Inferior parietal cortex (tissue), 1 donor: ENCODE data around the gene IER5.
A peak's percentile ranks its signal among the peaks of the same experiment; 100 is the strongest.

ENCODE experiments used
- DNase-seq: peaks from one replicate; pipeline ENCODE4 v3.0.0-alpha.2; 2016; ENCODE audit errors: extremely low spot score

The IER5 gene

DNA sequence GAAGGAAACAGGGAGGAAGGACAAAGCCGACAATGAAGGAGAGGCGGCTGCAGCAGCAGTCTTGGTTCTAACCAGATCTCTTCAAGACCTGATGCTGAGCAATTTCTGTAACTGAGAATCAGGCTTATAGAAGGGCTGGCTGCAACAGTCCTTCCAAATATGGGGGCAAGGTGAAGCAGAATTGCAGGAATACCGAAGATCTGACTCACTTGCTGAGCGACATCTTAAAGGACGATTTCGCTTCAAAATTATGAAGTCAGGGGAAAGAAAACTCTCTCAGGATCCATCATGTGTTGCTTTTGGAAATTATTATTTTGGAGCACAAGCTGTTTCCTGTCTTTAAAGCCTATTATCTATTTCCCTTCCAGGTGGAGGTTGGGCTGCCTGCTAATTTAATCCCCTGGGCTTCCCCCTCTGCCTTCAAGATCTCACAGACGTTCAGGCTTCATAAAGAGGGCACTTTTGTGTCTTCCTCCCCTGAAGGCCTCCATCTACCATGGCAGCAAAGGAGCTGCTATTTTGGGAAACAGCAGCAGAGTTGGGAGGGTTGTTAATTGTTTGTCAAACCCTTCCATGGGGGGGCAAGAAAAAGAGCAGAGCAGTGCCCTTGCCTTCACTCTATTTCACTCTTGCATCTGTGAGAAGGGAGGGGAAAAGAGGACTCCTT is 10.8 kb upstream of the IER5 start:
- no peak for DNase-seq

DNA sequence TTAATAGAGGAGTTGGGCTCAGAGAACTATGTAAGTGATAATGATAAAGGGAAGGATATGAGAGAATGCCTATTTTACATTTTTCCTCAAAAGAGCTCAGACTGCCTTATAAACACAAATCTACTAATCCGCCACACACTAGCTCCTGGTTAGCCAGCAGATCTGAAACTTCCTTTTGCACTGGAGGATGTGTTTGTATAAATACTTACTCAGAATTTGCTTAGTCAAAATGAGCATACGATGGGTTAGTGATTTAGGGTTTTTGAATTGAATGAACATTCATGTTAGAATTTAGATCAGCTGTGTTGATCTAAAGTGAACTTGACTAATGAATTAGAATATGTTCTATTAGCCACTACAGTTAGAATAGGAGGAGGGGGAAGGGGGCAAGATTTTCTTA is 9.1 kb upstream of the IER5 start:
- no peak for DNase-seq

DNA sequence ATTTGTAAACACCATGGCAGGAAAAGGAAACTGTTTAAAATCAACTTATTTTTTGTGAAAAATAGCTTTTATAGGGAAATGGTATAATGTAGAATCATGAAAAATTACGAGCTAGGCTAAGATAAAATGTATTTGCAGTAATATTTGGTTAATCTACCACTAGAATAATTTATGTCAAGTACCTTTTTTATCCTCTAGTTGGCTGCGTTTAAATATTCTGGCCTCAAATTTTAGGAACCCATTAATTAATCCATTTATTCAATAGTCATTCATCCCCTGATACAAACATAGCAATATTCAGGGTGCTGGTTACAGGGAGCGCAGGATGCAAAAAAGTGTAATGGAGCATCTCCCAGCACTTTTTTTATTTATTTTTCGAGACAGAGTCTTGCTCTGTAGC is 8.6 kb upstream of the IER5 start:
- no peak for DNase-seq

DNA sequence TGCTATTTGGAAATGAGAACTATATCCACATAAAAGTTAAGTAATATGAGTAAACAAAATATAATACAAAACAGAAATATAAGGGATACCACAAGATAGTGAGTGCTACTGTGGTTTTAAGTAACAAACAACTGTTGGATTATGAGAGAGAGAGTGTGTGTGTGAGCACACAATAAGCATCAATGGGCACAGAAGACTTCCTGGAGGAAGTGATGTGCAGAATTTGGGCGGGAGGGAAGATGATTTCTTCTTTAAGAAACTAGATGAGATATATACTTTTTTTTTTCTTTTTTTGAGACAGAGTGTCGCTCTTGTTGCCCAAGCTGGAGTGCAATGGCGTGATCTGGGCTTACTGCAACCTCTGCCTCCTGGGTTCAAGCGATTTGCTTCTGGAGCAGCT is 7.9 kb upstream of the IER5 start:
- DNase-seq = no peak

DNA sequence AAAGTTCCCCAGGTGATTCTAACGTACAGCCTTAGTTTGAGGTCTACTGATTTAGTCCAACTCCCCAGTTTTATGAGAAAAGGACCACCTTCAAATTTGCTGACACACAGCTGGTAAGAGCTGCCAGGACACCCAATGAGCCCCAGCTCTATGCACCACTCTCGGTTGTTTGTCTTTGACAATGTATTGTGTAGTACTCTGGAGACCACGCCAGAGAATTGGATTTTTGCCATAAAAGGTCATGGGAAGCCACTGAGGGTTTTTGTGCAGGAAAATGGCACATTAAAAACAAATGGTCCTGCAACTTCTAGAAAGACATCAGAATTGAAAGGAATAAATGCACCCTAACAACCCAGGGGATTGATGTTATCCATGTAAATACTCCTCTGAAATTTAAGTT is 7.1 kb upstream of the IER5 start:
- DNase-seq = no peak

DNA sequence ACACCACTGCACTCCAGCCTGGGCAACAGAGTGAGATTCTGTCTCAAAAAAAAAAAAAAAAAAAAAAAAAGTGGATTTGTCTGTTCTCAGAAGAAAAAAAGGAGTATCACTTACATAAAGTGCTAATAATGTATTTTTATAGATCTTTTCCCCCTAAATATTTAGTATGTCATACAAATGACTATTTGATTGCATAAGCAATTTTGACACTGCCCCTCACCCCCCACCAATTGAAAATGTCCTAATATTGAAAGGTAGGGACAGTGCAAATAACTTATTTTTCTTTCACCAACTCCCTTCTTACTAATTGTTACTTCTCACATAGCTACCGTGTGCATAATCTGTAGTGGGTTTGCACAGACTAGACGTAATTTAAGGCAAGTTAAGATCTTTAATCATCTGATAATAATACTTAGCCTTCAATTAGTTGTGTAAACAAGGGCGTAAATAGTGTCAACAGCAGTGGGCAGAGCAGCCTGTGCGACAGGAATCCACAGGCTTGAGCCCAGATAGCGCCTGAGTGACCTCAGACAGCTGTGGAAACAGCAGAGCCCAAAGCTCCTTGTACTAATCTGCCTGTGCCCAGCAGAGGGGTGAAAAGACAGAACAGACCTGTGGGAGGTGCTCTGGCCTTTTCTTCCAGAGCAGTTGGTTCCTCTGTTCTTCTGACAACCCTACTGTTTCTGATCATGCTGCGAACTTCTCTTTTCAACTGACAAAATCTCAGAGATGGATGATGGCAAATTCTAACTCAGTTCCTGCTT is 4.5 kb upstream of the IER5 start:
- no peak for DNase-seq

DNA sequence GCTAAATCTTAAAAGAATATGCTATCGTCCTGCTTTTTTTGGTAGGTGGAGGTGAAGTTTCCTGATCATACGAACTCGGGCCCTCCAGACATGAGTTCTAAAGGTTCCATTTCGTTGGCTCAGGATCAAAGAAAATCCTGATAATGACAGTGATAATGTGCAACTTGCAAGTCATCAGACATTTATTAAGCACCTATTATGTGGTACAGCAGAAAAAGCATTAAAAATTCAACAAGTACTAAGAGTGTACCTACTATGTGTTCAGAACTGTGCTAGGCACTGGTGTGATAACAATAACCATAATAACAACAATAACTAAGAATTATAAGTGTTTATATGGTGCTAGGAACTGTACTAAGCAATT is 3.9 kb upstream of the IER5 start:
- DNase-seq = no peak

DNA sequence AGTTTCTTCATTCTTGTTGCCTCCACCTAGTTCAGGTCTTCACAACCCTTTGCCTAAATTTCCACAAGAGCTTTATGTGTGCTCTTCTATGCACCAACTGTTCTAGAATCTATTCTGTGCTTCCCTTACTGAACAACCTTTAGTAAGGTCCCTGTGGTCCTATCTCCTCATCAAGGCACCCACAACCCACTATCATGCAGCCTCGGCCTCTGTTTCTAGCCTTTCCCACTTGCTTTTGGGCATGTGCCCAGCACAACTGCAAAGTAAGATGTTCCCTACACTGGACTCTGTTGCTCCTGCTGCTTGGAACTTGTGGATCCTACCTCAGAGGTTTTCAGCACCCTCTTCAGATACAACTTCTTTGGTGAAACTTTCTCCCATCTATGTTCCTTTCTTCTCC is 2.4 kb upstream of the IER5 start:
- no peak for DNase-seq

DNA sequence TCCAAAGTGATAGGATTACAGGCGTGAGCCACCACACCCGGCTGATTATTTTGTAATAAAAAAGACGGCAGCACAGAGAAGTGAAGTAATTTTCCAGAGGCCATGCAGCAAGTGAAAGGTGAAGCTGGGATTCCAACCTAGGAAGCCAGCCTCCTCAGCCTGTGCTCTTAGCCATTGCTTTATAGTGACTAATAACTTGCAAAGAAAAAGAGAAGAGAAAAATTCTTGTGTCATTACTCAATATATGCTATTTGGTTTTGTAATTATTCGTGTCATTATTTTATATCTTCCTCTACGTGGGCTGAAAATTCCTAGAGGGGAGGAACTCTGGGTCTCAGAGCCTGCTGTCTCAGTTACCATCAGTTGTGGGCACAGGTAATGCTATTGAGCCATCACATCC is 1.6 kb upstream of the IER5 start:
- DNase-seq = no peak

DNA sequence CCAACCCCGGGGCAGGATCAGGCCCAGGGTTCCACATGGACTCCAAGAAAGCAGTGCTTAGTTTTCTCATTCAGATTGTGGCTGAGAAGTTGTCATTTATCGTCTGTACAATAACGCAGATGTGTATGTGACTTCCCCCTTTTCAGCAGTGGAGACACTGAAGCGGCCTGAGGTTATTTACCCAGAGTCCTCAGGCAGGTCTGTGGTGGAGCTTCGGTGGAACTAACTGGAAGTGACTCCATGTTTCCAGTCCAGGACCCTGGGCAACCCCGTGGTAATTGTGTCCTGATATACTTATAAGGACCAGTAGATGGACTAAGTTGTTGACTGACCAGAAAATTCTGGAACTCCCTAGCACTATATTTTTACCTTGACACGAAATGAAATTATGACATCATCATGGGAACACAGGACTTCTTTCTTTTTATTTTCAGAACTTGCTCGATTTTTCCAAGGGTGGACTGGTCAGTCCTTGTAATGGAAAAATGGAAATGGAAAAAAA is 1.0 kb upstream of the IER5 start:
- no peak for DNase-seq

DNA sequence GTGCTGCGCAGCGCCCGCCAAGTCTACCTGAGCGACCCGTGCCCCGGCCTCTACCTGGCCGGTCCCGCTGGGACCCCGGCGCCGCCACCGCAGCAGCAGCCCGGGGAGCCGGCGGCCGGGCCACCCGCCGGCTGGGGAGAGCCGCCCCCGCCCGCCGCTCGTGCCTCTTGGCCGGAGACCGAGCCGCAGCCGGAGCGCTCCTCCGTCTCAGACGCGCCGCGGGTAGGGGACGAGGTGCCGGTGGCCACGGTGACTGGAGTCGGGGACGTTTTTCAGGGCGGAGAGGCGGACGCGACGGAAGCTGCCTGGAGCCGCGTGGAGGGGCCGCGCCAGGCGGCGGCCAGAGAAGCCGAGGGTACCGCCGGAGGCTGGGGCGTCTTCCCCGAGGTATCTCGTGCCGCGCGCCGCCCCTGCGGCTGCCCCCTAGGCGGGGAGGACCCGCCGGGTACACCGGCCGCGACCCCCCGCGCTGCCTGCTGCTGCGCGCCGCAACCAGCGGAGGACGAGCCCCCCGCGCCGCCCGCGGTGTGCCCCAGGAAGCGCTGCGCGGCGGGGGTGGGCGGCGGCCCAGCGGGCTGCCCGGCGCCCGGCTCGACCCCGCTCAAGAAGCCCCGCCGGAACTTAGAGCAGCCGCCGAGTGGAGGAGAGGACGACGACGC is 646 bp downstream of the IER5 start:
- no peak for DNase-seq

DNA sequence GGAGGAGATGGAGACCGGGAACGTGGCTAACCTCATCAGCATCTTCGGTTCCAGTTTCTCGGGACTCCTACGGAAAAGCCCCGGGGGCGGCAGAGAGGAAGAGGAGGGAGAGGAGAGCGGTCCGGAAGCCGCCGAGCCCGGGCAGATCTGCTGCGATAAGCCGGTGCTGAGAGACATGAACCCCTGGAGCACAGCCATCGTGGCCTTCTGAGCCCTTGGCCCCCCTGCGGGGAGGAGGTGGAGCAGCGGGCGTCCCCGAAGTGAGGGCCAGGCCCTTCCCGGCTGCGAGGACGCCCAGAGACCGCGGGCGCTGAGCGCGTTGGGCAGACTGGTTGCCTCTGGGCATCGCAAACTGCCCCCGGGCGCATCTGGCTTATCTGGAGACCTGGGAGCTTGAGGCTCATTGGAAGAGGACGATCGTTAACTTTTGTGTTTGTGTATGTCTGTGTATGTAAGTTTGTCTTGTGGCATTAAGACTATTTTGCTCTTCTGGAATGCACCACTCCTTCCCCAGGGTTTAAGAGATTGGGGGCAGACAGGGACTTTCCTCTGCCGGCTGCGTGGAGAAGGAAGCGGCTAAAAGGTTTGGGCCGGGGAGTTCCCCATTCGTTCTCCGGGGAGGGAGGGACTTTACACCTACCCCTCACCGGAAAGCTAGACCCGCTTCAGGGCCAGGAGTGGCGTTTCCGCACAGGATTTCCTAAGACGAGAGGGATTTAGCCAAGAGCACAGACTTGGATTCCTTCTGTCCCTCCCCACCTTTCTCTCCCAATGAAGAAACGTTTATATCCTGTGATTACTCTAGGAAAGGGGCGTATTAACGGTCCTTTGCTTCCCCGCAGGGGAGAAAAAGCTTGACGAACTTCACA is 1.4 kb downstream of the IER5 start:
- DNase-seq = peak; percentile 43

DNA sequence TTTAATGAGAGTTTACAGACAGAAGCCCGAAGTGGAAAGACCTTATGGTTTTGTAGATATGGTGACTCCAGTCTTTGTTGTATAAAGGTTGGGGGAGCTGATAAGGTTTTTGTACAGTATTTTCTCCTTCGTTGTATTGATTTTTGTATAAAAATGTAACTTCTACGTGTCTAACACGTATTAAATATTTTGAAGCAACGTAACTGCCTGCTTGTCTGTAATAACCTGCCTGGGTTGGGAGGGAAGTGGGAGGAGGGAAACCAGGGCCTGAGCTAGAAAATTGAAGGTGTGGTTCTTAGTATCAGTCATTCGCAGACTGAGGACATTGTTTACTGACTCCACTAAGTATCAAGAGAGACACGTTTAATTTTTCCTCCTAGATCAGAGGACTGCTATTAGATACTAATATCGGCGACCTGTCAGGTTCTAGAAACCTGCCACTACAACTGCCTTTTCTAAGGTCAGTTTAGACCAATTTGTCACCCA is 2.2 kb downstream of the IER5 start:
- no peak for DNase-seq

DNA sequence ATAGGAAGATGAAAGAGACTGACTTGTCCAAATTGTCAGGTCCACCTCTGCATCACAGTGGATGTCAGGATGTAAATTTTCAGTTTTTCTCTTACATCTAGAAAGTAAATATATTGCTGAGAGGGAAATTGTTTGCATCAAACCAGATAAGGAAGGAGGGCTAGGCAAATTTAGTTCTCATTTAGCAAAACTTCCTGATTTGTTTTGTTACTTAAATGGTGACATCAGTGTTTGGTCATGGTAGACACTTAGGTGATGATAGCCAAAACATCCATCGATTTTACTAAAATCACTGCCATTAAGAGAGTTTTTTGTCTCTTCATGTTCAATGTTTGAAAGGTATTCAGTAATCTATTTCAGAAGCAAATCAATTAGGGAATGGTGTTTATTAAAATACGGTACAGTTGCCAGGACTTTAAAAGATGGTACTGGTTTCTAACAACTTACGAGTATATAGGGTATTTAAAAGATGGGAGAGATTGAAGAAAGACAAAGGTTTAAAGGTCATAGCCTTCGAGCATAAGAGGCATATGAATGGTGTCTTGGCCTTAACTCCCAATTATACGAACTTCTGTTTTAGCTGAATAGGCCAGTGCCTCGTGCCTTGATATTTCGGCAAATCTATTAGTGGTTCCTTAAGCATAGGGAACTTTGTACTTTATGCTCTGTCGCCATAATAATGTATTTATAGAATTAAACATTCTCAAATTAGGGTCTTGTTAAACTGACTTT is 3.0 kb downstream of the IER5 start:
- DNase-seq = no peak

DNA sequence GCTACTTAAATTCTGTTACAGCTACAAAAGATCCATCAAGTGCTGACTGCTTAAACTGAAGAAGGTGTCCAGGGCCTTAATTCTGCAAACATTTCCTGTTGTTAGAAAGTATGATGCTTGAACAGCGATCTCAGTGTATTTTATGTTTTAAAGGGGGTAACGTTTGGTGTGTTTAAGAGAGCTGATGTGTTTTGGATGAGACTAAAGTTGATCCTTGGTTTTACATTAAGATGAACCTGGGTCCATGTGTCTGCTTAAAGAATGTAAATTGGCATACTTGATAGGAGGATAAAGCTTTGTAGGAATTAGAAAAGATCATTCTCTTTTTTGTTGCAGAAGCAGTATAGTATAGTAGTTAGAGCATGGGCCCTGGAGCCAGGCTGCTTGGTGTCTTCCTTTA is 3.6 kb downstream of the IER5 start:
- no peak for DNase-seq

DNA sequence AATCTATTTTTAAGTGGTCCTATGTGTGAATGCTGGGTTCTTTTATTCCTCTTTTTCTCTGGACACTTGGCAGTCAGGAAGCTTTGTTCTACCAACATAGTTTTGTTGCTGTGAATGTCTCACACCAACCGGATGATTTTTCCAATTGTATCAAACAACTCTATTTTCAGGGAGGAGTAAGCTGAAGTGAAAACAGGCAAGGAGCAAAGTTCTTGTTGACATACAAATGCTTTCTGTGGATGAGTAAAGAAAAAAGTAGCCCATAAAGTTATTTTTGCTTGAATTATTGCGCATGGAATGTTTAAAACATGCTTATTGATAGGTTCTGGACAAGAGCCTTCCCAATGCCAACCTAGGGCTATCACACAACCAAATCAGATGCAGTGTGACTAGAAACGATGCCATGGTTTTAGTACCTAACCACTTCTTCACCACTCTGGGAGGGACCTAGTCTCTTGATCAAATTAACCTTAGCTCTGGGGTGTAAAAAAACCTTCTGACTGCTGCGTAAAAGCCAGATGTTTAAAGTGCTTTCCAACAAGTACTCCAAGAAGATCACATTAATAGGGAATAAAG is 4.5 kb downstream of the IER5 start:
- no peak for DNase-seq

DNA sequence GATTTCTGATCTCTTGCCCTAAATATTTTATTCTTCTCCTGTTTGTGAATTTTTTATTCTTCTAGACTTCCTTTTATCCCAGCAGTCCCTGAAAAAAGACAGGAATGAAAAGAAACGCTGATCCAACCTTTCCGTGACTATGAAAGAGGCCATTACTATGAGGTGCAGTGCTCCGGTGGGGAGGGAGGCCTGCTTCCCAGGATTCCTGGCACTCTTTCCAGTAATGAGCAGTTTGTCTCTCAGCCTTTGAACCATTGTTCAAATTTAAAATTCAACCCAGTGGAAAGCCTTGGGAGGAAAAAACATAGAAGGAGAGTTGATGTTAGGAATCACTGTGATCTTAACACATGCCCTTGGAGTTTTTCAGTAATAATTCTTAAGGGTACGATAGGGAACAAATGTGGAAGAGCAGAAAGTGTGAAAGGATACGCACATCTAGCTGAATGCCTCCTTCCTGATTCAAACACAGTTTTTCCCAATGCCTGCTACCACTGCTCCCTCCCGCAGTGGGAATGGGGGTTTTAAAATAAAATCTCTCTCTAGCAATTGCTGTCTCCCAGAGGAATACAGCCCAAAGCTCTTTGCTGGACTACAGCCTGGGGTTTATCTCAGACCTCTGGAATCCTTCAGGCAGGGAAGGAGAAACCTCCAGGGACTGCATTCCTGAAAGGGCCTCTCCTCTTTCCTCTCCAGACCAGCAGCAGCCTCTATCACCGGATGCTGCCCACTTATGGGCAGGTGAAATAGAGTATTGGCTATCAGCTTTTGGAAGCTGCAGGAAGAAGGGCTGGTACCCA is 6.1 kb downstream of the IER5 start:
- DNase-seq = no peak

DNA sequence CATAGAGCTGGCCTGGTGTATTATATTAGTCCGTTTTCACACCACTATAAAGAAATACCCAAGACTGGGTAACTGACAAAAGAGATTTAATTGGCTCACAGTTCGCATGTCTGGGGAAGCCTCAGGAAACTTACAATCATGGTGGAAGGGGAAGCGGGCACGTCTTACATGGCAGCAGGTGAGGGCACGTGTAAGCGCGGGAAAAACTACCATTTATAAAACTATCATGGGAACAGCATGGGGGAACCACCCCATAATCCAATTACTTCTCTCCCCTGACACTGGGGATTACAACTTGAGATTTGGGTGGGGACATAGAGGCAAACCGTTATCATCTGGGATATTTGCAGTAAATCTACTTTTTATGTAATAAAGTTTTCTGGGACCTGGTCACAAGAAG is 6.8 kb downstream of the IER5 start:
- DNase-seq = no peak

DNA sequence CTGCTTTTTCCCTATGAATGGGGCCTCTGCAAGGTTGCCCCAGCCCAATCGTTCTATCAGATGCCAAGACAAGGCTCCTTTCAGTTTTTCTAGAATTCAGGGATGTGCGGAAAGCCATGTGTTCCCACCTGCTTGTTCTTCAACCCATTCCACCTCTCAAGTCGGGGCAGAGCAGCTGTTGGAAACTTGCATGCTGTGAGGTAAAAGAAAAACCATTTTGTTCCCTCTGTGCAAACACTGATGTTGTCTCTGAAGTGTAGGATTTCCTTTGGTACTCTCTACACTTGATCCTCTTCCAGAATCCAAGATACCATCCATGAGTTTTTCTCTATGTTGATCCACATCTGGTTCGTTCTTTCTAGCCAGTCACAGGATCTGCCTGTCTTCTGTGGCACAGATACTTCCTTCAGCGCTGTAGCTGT is 7.3 kb downstream of the IER5 start:
- DNase-seq = no peak

DNA sequence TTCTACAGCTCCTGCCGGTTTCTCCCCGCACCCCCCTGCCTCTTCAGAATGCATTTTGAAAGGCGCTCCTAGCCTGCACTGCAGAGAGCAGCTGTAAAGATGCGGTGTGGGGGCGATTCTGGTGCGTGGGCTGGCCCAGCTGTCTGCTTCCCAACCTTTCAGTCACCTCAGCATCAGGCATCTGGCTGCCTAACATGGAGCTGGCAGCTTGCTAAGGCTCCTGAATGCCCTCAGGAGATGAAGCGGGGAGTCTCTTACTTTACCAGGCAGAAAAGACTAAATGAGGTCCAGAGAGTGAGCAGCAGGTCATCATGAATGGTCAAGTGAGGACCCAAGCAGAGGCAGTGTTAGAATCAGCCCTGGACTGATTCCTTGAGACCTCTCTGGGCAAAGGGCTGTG is 8.7 kb downstream of the IER5 start:
- DNase-seq = no peak
